ENCODE measurements around the gene SPTBN2. TPM values are rescaled to one million over a fixed set of nuclear protein-coding genes. Genes with fewer than 3 reads are reported as not detected.

SPTBN2 gene
- total RNA-seq, 2 experiments from 2014 or later = 1.4 to 1.7 TPM

GRCh38 chr11:66700337-66700736, 28.7 kb downstream of the SPTBN2 start:
- peaks cover 5% of the 10 kb centered on the region for H3K4me1 Mint-ChIP-seq
- H3K27ac Mint-ChIP-seq = no peak overlapping the region
- H3K9me3 Mint-ChIP-seq = peaks cover 2% of the 10 kb centered on the region
- H3K27me3 Mint-ChIP-seq = no peaks in the 10 kb centered on the region
- DNase-seq = no peak
- peaks cover 2% of the 10 kb centered on the region for H3K36me3 Mint-ChIP-seq
- no peak overlapping the region for H3K4me3 Mint-ChIP-seq

GRCh38 chr11:66698491-66698890, 30.5 kb downstream of the SPTBN2 start:
- peaks cover 2% of the 10 kb centered on the region for H3K36me3 Mint-ChIP-seq
- no peak overlapping the region for H3K4me3 Mint-ChIP-seq
- no peak overlapping the region for H3K27ac Mint-ChIP-seq
- H3K27me3 Mint-ChIP-seq = no peaks in the 10 kb centered on the region
- DNase-seq = no peak
- H3K9me3 Mint-ChIP-seq = peaks cover 2% of the 10 kb centered on the region
- peaks cover 7% of the 10 kb centered on the region for H3K4me1 Mint-ChIP-seq

GRCh38 chr11:66697988-66698387, 31.0 kb downstream of the SPTBN2 start:
- no peak for DNase-seq
- Mint-ChIP-seq H3K4me3 (no peak overlapping the region), H3K36me3 (peaks cover 2% of the 10 kb centered on the region), H3K9me3 (peaks cover 2% of the 10 kb centered on the region), H3K4me1 (peaks cover 7% of the 10 kb centered on the region), H3K27ac (no peak overlapping the region), H3K27me3 (no peaks in the 10 kb centered on the region)

GRCh38 chr11:66696146-66696545, 32.9 kb downstream of the SPTBN2 start:
- H3K36me3 Mint-ChIP-seq = no peaks in the 10 kb centered on the region
- H3K9me3 Mint-ChIP-seq = peaks cover 2% of the 10 kb centered on the region
- peaks cover 2% of the 10 kb centered on the region for H3K4me1 Mint-ChIP-seq
- no peak overlapping the region for H3K4me3 Mint-ChIP-seq
- no peak for DNase-seq
- no peak overlapping the region for H3K27ac Mint-ChIP-seq
- no peaks in the 10 kb centered on the region for H3K27me3 Mint-ChIP-seq

DNA sequence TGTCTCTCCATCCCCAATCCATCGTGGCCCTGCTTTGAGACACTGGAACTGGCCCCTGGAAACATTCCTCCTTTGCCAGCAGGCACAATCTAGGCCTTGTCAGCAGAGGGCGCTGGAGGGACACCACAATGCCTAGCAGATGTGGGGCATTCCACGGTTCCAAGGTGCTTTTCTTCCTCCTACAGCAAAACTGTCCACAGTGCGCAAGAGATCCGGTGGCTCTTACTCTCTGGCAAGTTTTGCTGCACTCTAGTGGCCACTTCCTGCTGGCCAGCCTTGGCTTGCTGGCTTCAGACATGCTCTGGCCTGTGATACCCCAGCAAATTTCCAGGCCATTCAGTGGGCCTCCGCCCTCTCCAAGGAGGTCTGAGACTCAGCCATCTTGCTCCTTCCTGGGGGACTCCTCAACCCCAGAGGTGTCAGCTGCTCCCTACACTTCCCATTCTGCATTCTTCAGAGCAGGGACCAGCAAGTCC, 34.2 kb downstream of the SPTBN2 start:
- no peak overlapping the region for H3K4me3 Mint-ChIP-seq
- no peak overlapping the region for H3K27ac Mint-ChIP-seq
- DNase-seq = peak; percentile 75
- H3K9me3 Mint-ChIP-seq = peaks cover under 1% of the 10 kb centered on the region
- H3K36me3 Mint-ChIP-seq = no peaks in the 10 kb centered on the region
- no peaks in the 10 kb centered on the region for H3K27me3 Mint-ChIP-seq
- peaks cover 2% of the 10 kb centered on the region for H3K4me1 Mint-ChIP-seq

- H3K9me3 Mint-ChIP-seq = no peaks in the 10 kb centered on the region
- peaks cover 2% of the 10 kb centered on the region for H3K4me1 Mint-ChIP-seq
- H3K27me3 Mint-ChIP-seq = no peaks in the 10 kb centered on the region
- DNase-seq = no peak
- H3K27ac Mint-ChIP-seq = no peak overlapping the region
- H3K4me3 Mint-ChIP-seq = no peak overlapping the region
- H3K36me3 Mint-ChIP-seq = no peaks in the 10 kb centered on the region
These were observed 35.0 kb downstream of the SPTBN2 start for GRCh38 chr11:66694056-66694410.

DNA sequence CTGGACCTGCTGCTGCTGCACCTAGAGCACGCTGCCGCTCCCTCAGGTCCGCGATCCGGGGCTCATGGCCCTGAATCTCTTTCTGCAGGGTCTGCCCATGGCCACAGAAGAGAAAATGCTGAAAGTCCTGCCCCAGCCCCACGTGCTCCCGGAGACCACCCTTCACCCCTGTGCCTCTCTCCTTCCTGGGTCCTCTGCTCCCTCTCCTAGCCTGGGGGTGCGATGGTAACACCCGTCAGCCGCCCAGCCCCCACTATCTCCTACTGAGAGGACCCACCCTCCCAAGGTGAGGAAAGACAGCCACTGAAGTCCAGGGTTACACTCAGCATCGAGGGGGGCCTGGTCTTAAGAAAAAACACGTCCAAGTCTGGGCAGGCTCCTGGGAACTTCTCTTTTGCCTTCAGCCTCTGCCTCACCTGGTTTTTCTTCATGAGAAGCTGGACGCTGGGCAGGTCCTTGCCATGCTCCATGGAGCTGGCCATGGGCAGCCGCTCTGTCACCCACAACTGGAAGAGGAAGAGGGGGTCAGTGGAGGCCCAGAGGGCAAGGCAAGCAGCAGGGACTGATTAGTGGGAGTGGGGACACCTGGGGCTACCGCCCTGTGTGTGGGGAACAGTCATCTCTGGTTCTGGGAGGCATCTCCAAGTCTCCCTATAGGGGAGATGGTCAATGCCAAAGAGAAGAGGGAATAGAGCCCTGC, 35.5 kb downstream of the SPTBN2 start:
- Mint-ChIP-seq H3K4me3 (no peak overlapping the region), H3K27ac (no peak overlapping the region), H3K4me1 (peaks cover 2% of the 10 kb centered on the region), H3K27me3 (no peaks in the 10 kb centered on the region), H3K9me3 (no peaks in the 10 kb centered on the region), H3K36me3 (no peaks in the 10 kb centered on the region)
- DNase-seq = no peak

- Mint-ChIP-seq H3K27ac (no peak overlapping the region), H3K9me3 (no peaks in the 10 kb centered on the region), H3K27me3 (no peaks in the 10 kb centered on the region), H3K36me3 (no peaks in the 10 kb centered on the region), H3K4me1 (peaks cover 2% of the 10 kb centered on the region), H3K4me3 (no peak overlapping the region)
- DNase-seq = no peak
These were observed 36.1 kb downstream of the SPTBN2 start for GRCh38 chr11:66692871-66693331.

DNA sequence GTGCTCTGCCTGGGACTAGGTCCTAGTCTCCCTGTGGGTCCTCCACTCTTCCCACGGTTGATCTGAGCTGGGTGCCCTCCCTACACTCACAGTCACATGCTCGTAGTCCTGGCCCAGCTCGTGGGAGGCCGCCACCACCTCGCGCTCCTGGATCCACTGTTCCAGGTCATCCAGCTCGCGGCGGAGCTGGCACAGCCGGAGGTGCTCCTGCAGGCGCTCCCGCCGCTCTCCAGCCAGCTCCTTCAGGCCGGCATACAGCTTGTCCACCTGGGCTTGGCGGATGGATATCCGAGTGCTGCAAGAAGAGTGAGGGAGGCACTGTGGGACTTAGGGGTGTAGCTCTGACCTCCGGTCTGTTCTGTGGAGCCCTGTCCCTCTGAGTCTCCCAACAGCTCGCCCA, 36.6 kb downstream of the SPTBN2 start:
- Mint-ChIP-seq H3K27me3 (no peaks in the 10 kb centered on the region), H3K4me1 (peaks cover 2% of the 10 kb centered on the region), H3K27ac (no peak overlapping the region), H3K9me3 (no peaks in the 10 kb centered on the region), H3K4me3 (no peak overlapping the region), H3K36me3 (no peaks in the 10 kb centered on the region)
- DNase-seq = no peak

GRCh38 chr11:66691311-66691980, 37.6 kb downstream of the SPTBN2 start:
- H3K27ac Mint-ChIP-seq = no peak overlapping the region
- peaks cover 2% of the 10 kb centered on the region for H3K4me1 Mint-ChIP-seq
- no peak for DNase-seq
- no peaks in the 10 kb centered on the region for H3K27me3 Mint-ChIP-seq
- no peak overlapping the region for H3K4me3 Mint-ChIP-seq
- no peaks in the 10 kb centered on the region for H3K36me3 Mint-ChIP-seq
- H3K9me3 Mint-ChIP-seq = no peaks in the 10 kb centered on the region

GRCh38 chr11:66689661-66690590, 39.1 kb downstream of the SPTBN2 start:
- Mint-ChIP-seq H3K27me3 (no peaks in the 10 kb centered on the region), H3K27ac (no peak overlapping the region), H3K4me3 (no peak overlapping the region), H3K9me3 (no peaks in the 10 kb centered on the region), H3K36me3 (no peaks in the 10 kb centered on the region), H3K4me1 (peaks cover 1% of the 10 kb centered on the region)
- no peak for DNase-seq

GRCh38 chr11:66688561-66689534, 40.2 kb downstream of the SPTBN2 start:
- Mint-ChIP-seq H3K36me3 (no peaks in the 10 kb centered on the region), H3K4me3 (no peak overlapping the region), H3K4me1 (no peaks in the 10 kb centered on the region), H3K27ac (no peak overlapping the region), H3K27me3 (no peaks in the 10 kb centered on the region), H3K9me3 (no peaks in the 10 kb centered on the region)
- DNase-seq = no peak

DNA sequence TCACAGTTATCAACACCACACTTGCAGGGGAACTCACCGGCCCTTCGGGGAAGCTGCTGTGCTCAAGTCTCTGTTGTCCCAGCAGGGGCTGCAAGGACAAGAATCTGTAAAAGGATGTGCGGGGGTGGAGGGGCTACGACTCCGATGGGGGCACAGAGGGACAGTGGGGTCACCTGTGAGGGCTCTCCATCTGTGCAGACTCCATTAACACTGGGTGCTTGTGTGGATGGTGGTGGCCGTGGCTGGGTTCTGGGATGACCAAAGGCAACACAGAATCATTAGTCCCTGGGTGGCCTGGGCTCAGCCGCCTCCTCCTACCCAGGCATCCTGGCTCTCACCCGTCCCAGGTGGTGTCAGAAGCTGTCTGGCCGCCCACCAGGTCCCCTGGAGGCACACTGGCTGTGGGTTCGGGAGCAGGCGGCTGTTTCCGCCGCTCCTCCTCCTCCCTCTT, 41.2 kb downstream of the SPTBN2 start:
- H3K4me3 Mint-ChIP-seq = no peak overlapping the region
- no peak overlapping the region for H3K27ac Mint-ChIP-seq
- H3K27me3 Mint-ChIP-seq = no peaks in the 10 kb centered on the region
- H3K9me3 Mint-ChIP-seq = no peaks in the 10 kb centered on the region
- DNase-seq = no peak
- H3K4me1 Mint-ChIP-seq = no peaks in the 10 kb centered on the region
- H3K36me3 Mint-ChIP-seq = no peaks in the 10 kb centered on the region
